ENCODE results near the gene STAC3.

- TF ChIP-seq POLR2AphosphoS2 (IDR thresholded peaks at IDR 0.05; ENCODE audit: low read length): no peak
- TF ChIP-seq, protein P1, sequence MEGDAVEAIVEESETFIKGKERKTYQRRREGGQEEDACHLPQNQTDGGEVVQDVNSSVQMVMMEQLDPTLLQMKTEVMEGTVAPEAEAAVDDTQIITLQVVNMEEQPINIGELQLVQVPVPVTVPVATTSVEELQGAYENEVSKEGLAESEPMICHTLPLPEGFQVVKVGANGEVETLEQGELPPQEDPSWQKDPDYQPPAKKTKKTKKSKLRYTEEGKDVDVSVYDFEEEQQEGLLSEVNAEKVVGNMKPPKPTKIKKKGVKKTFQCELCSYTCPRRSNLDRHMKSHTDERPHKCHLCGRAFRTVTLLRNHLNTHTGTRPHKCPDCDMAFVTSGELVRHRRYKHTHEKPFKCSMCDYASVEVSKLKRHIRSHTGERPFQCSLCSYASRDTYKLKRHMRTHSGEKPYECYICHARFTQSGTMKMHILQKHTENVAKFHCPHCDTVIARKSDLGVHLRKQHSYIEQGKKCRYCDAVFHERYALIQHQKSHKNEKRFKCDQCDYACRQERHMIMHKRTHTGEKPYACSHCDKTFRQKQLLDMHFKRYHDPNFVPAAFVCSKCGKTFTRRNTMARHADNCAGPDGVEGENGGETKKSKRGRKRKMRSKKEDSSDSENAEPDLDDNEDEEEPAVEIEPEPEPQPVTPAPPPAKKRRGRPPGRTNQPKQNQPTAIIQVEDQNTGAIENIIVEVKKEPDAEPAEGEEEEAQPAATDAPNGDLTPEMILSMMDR (IDR thresholded peaks at IDR 0.05 in 2 of 3, conservative IDR thresholded peaks at IDR 0.05 in 1 of 3; ENCODE audit: insufficient read depth in 2 of 3, low read depth in 1 of 3, low read length in 3 of 3): no peak
- no peak for TF ChIP-seq CEBPB (tag; IDR thresholded peaks at IDR 0.05)
- TF ChIP-seq, protein P2, sequence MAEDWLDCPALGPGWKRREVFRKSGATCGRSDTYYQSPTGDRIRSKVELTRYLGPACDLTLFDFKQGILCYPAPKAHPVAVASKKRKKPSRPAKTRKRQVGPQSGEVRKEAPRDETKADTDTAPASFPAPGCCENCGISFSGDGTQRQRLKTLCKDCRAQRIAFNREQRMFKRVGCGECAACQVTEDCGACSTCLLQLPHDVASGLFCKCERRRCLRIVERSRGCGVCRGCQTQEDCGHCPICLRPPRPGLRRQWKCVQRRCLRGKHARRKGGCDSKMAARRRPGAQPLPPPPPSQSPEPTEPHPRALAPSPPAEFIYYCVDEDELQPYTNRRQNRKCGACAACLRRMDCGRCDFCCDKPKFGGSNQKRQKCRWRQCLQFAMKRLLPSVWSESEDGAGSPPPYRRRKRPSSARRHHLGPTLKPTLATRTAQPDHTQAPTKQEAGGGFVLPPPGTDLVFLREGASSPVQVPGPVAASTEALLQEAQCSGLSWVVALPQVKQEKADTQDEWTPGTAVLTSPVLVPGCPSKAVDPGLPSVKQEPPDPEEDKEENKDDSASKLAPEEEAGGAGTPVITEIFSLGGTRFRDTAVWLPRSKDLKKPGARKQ (CRISPR knock-in tag; IDR thresholded peaks at IDR 0.05): no peak
- TF ChIP-seq PCBP2 (IDR thresholded peaks at IDR 0.05; ENCODE audit: low read depth, low read length, poor library complexity, severe bottlenecking): no peak
- TF ChIP-seq, protein P3, sequence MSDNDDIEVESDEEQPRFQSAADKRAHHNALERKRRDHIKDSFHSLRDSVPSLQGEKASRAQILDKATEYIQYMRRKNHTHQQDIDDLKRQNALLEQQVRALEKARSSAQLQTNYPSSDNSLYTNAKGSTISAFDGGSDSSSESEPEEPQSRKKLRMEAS (CRISPR knock-in tag; IDR thresholded peaks at IDR 0.05): no peak
- TF ChIP-seq CHD7 (IDR thresholded peaks at IDR 0.05; ENCODE audit: low read depth, low read length): no peak
Observed at GRCh38 chr12:57208631-57209282, 42.2 kb downstream of the STAC3 start.
